ENCODE measurements around the gene IGFBP6.

Gene IGFBP6

DNA sequence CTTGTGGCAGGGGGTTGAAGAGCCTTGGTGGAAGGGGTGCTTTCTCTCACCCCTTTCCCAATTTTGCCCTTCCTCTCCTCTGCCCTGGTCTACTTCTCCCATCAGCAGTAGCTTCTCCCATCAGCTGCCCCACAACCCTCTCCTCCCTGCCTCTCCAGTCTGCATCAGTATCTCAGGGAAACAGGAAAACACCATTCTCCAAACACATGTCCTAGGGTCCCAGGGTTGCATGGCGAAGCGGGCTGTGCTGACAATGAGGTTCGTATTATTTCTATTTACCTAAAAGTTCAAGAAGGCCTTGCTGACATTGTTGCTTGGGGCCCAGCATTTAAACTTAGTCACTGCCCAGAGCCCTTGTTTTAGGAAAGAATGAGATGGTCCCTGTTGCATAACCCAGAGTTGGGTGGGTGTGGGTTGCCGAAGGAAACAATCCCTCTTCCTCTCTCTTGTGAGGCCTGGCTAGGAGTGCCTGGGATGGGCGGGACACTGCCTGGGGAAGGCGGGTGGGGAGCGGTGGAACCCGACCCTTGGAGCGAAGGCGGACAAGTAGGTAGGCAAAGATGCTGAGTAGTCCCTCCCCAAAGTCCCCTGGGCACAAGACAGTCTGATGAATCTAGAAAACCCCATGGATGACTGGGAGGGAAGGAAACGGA, 1.3 kb upstream of the IGFBP6 start:
- no peak overlapping the region for H3K9ac ChIP-seq (ENCODE audit: low read length)

DNA sequence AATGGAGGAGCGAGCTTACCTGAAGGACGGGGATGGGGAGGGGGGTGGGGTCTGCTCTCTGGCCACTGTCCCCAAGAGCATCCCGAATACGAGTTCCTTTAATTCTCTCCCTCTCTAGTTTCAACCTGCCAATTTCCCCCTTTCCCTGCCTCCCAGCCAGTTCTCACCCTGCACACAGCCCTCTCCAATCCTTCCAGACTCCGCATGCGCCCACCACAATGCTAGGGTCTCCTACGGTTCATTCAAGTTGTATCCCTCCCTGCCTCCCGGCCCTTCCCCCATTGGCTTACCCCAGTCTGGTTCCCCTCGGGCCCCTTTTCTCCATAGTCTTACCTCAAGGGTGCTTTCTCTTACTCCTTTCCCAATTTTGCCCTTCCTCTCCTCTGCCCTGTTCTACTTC, 708 bp upstream of the IGFBP6 start:
- Histone ChIP-seq H2AFZ (ENCODE audit: low read length) (no peak overlapping the region), H3K9me3 (ENCODE audit: low read length) (no peaks in the 10 kb centered on the region), H3K79me2 (ENCODE audit: insufficient read depth, low read length) (no peaks in the 10 kb centered on the region), H3K36me3 (ENCODE audit: insufficient read depth, low read length) (no peaks in the 10 kb centered on the region), H3K27ac (ENCODE audit: low read depth, low read length, poor library complexity, severe bottlenecking) (no peak overlapping the region), H3K27me3 (ENCODE audit: insufficient read depth, low read length) (peaks cover 5% of the 10 kb centered on the region; the same call in 1 of the 2 replicates), H3K4me1 (ENCODE audit: insufficient read depth, low read length, severe bottlenecking) (peaks cover 23% of the 10 kb centered on the region), H3K9me2 (ENCODE audit: low read depth, low read length) (no peaks in the 10 kb centered on the region), H4K20me1 (ENCODE audit: insufficient read depth, low read length) (no peaks in the 10 kb centered on the region), H3K4me2 (ENCODE audit: low read length) (no peak overlapping the region), H3F3A (ENCODE audit: insufficient read depth, low read length) (no peaks in the 10 kb centered on the region), H3K9ac (ENCODE audit: low read length) (no peak overlapping the region), H3K4me3 (ENCODE audit: low read depth, low read length, poor library complexity, severe bottlenecking) (no peak overlapping the region)
- TF ChIP-seq, protein P1, sequence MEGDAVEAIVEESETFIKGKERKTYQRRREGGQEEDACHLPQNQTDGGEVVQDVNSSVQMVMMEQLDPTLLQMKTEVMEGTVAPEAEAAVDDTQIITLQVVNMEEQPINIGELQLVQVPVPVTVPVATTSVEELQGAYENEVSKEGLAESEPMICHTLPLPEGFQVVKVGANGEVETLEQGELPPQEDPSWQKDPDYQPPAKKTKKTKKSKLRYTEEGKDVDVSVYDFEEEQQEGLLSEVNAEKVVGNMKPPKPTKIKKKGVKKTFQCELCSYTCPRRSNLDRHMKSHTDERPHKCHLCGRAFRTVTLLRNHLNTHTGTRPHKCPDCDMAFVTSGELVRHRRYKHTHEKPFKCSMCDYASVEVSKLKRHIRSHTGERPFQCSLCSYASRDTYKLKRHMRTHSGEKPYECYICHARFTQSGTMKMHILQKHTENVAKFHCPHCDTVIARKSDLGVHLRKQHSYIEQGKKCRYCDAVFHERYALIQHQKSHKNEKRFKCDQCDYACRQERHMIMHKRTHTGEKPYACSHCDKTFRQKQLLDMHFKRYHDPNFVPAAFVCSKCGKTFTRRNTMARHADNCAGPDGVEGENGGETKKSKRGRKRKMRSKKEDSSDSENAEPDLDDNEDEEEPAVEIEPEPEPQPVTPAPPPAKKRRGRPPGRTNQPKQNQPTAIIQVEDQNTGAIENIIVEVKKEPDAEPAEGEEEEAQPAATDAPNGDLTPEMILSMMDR (IDR thresholded peaks at IDR 0.05; ENCODE audit: low read length), result no peak
- TF ChIP-seq EZH2 (IDR thresholded peaks at IDR 0.05; ENCODE audit: borderline replicate concordance, low read length), result no peak

More for the DNA sequence above, 1.3 kb upstream of the IGFBP6 start:
- Histone ChIP-seq H3K4me2 (ENCODE audit: low read length) (no peak overlapping the region), H3K27ac (ENCODE audit: low read depth, low read length, poor library complexity, severe bottlenecking) (no peak overlapping the region), H4K20me1 (ENCODE audit: insufficient read depth, low read length) (no peaks in the 10 kb centered on the region), H3K36me3 (ENCODE audit: insufficient read depth, low read length) (no peaks in the 10 kb centered on the region), H3K4me3 (ENCODE audit: low read depth, low read length, poor library complexity, severe bottlenecking) (no peak overlapping the region), H3F3A (ENCODE audit: insufficient read depth, low read length) (no peaks in the 10 kb centered on the region), H3K27me3 (ENCODE audit: insufficient read depth, low read length) (peaks cover 5% of the 10 kb centered on the region; the same call in 1 of the 2 replicates), H3K79me2 (ENCODE audit: insufficient read depth, low read length) (no peaks in the 10 kb centered on the region), H3K9me3 (ENCODE audit: low read length) (no peaks in the 10 kb centered on the region), H3K4me1 (ENCODE audit: insufficient read depth, low read length, severe bottlenecking) (peaks cover 23% of the 10 kb centered on the region), H3K9me2 (ENCODE audit: low read depth, low read length) (no peaks in the 10 kb centered on the region), H2AFZ (ENCODE audit: low read length) (no peak overlapping the region)
- TF ChIP-seq EZH2 (IDR thresholded peaks at IDR 0.05; ENCODE audit: borderline replicate concordance, low read length), result no peak
- TF ChIP-seq, protein P1 (IDR thresholded peaks at IDR 0.05; ENCODE audit: low read length), result no peak

DNA sequence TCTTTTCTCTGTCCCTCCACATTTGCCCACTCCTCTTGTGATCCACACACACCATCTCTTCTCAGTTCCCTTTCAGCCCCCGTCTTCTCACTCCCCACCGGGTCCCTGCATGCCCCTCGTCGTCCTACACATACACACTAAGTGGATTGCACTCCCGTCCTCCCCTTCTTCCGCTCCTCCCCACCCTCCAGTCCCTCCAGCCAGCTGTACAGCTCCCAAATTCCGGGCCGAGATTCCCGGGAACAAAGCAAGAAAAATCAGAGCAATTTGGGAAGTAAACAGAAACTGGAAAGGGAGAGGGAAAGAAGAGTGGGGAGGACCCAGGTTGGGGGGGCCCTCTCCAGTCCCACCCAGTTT, 282 bp upstream of the IGFBP6 start:
- Histone ChIP-seq H3K36me3 (ENCODE audit: insufficient read depth, low read length) (no peaks in the 10 kb centered on the region), H3K4me2 (ENCODE audit: low read length) (peak overlapping the region; percentile 93), H3F3A (ENCODE audit: insufficient read depth, low read length) (no peaks in the 10 kb centered on the region), H3K9me2 (ENCODE audit: low read depth, low read length) (no peaks in the 10 kb centered on the region), H3K9me3 (ENCODE audit: low read length) (no peaks in the 10 kb centered on the region), H3K4me3 (ENCODE audit: low read depth, low read length, poor library complexity, severe bottlenecking) (peak overlapping the region; percentile 61), H3K4me1 (ENCODE audit: insufficient read depth, low read length, severe bottlenecking) (peaks cover 24% of the 10 kb centered on the region), H3K27me3 (ENCODE audit: insufficient read depth, low read length) (peaks cover 5% of the 10 kb centered on the region; the same call in 1 of the 2 replicates), H4K20me1 (ENCODE audit: insufficient read depth, low read length) (no peaks in the 10 kb centered on the region), H3K27ac (ENCODE audit: low read depth, low read length, poor library complexity, severe bottlenecking) (no peak overlapping the region), H3K79me2 (ENCODE audit: insufficient read depth, low read length) (no peaks in the 10 kb centered on the region), H2AFZ (ENCODE audit: low read length) (no peak overlapping the region), H3K9ac (ENCODE audit: low read length) (peak overlapping the region; percentile 65; the same call in 1 of the 2 replicates)
- TF ChIP-seq, protein P1 (IDR thresholded peaks at IDR 0.05; ENCODE audit: low read length), result no peak
- no peak for TF ChIP-seq EZH2 (IDR thresholded peaks at IDR 0.05; ENCODE audit: borderline replicate concordance, low read length)
